GM18508 (cell line): ENCODE results near the gene ADAM22.

Source experiments
- ATAC-seq: cut with Tn5 transposase; IDR thresholded peaks from one replicate; pipeline ENCODE4 v1.9.1; 2021; ENCODE audit warnings: moderate number of reproducible peaks; ENCODE audit not compliant: insufficient read depth, unreplicated experiment

ADAM22 gene

DNA sequence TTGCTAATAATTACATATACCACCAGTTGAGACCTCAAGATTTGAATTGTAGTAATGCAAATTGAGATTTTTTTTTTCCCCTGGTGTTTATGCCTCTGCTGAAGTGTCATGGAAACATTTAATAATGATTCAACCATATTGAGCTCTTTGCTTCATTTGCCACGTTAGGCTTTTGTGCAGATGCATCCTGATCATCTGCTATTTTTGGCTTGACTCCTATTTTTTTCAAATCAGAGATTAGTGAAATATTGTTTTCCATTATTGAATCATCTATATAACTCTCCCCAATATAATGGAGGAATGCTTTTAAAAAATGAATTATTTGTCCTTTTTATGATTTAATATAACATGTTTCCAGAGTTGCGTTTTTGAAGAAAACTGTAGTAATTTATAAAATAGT, 170.7 kb downstream of the ADAM22 start:
- no peak for ATAC-seq

- ATAC-seq: no peak
Measured at GRCh38 chr7:88105231-88105630, 171.2 kb downstream of the ADAM22 start.

DNA sequence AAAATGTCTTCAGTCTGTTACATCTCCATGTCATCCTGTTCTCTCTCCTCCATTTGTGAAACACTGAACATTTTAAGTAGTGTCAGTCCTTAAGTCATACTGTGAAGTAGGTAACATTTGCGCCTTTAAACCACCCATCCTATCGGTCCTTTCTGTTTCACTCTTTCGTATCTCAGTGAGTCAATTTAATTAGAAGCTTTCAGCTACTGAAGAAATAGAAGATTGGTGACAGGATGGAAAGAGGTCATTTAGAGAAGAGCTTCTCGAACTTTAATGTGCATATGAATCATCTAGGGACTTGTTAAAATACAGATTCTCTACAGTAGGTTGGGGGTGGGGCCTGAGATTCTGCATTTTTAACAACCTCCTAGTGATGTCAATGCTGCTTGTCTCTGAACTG, 172.4 kb downstream of the ADAM22 start:
- ATAC-seq: no peak

GRCh38 chr7:88109612-88110011, 175.6 kb downstream of the ADAM22 start:
- no peak for ATAC-seq

DNA sequence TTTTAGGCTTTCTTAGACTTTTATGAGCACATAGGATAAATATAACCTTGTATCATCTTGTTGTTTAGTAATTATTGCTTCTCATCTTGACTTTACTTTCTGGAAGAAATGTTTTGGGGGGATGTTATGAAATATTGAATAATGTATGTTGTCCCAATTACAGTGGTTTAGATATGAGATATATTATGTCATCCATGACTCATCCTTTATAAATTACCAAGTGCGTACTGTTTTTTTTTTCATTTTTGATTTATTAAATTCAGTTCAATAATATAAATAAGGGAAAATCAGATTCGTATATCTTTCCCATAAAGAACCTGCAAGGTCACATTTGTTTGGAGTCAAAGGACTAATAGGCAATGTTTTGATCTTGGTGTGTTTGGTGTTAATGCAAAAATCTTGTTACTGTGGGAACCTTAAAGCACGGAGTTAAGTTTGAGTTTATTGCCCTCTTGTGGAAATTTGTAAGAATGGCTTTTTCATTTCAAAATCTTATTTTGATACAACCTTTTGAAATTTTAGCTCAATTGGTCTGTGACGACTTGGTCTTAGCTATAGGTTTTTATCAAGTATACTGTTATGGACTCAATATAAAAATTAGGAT, 177.2 kb downstream of the ADAM22 start:
- no peak for ATAC-seq

DNA sequence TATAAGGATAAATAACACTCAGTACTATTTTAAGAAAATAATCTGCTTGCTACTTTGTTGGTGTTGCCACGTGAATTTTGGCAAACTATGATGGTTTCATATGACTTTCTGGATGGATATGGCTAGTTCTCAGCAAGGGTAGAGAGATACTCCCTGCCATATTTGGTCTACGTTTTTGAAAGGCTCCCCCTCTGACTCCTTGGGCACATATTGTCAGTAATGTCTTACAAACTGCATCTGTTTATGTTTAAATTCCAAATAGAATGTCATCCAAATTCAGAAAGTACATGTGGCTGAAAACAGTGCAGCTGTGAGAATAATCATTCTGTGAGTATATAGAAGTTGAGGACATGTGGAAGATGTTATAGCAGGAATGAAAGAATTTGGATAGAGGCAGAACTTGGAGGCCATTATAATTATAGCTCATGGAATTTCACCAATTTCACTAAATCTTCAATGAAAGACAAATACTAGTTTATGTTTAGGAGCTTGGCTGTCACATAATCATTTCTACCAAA, 178.0 kb downstream of the ADAM22 start:
- no peak for ATAC-seq

GRCh38 chr7:88115258-88115796, 181.3 kb downstream of the ADAM22 start:
- ATAC-seq: no peak

- ATAC-seq: no peak
Measured at GRCh38 chr7:88115816-88116215, 181.8 kb downstream of the ADAM22 start.

DNA sequence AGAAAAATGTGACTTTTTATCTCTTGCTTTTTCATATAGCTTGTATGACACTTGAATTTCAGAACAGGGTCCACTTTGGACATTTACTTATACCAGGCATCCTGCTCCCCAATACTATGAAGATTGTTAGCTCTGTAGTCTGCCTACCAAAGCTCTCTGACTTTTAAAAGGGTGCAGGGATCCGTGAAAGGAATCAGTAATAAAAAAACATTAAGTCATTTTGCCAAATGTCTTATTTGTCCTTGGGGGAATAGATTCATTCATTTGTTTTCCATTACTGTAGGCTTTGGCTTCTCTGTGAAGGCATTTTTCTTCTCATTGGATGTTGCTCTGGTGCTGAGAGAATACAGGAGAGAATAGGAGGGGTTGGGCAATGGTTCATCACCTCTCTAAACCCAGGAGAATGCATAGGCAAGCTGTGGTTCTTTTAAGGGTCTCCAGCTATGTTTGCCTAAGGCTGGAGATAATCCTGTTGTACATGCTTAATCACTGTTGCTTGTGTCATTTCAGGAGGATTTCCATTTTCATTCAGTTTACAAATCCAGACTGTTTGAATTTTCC, 182.3 kb downstream of the ADAM22 start:
- ATAC-seq: no peak

DNA sequence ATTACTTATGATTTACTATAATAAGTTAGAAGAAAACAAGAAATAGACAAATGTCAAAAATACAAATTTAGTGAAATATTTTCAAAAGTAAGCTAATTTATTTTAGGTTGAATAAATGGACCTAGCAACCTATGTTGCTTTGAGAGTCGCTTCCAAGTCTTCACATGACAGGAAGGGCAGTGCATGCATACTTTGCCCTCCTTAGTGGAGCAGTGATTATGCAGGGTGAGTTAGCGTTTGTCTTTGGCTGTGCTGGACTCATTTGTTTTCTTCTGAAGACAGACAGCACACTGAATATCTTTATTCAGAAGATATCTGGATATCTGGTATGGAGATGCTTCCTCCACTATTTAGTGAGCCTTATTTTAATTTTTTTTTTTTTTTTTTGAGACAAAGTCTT, 183.3 kb downstream of the ADAM22 start:
- ATAC-seq: no peak

- ATAC-seq: no peak
Measured at GRCh38 chr7:88121335-88121734, 187.3 kb downstream of the ADAM22 start.

GRCh38 chr7:88127637-88128290, 193.7 kb downstream of the ADAM22 start:
- ATAC-seq: no peak

- ATAC-seq: peak; percentile 62
Measured at GRCh38 chr7:88132725-88133124, 198.7 kb downstream of the ADAM22 start.

- no peak for ATAC-seq
Measured at GRCh38 chr7:88140947-88141346, 206.9 kb downstream of the ADAM22 start.

GRCh38 chr7:88141479-88141878, 207.4 kb downstream of the ADAM22 start:
- ATAC-seq: no peak

- no peak for ATAC-seq
Measured at GRCh38 chr7:88141953-88142352, 207.9 kb downstream of the ADAM22 start.

DNA sequence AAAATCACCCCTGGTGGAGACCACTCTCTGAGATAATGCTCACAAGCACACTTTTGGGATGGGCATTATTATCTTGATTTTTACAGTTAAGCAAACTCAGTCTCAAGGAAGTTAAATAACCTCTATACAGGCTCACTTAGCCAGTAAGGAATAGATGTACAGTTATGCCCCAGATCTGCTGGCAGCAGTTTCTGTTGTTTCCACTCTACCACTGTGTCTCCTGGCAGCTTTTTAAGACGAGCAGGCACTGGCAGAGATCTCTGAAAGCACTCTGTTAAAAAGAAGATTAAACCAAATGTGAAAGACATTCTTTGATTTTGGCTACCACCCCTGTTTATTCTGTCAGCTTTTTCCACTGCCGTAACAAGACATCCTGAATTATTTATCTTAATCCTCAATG, 212.6 kb downstream of the ADAM22 start:
- no peak for ATAC-seq

DNA sequence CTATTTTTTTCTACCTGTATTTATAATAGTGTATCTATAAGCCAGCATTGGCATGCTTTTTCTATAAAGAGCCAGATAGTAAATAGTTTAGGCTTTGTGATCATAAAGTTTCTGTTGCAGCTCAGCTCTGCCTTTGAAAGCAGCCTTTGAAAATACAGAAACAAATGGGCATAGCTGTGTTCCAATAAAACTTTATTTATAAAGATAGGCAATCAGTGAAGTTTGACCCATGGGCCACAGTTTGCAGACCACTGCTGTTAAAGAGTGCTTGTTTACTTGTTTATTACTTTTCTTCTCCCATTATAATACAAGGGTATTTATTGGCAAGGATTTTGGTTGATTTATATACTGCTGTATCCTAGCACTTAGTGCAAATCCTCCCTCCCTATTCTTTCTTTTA, 213.3 kb downstream of the ADAM22 start:
- no peak for ATAC-seq

DNA sequence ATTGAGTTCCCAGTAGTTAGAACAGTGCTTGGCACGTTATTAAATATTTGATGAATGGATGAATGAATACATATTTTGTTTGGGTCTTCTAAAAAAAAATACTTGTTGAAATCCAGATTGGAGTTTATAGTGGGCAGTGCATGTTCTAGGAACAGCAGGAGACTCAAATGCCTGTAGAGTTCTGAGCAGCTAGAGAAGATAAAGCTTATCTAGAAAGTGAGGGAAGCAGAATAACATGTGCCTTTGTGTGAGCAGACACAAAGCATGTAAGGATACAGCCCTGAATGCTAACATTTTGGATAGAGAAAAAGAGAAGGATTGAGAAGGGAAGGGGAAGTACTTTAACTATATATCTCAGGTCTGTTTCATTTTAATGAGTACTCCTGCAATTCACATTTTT, 213.9 kb downstream of the ADAM22 start:
- ATAC-seq: no peak

GRCh38 chr7:88150033-88150432, 216.0 kb downstream of the ADAM22 start:
- ATAC-seq: no peak

- no peak for ATAC-seq
Measured at GRCh38 chr7:88151119-88151790, 217.2 kb downstream of the ADAM22 start.
